Erythroblast (primary cell): ENCODE results near the gene KATNA1.

Experiments
- GATA1 ChIP-seq: IDR thresholded peaks from 2 replicates; pipeline ENCODE4 v1.6.1; 2011; ENCODE audit warnings: low read depth, mild to moderate bottlenecking, control low read depth, low read length, moderate library complexity
- POLR2A ChIP-seq: IDR thresholded peaks from 2 replicates; pipeline ENCODE4 v1.6.1; 2011; ENCODE audit warnings: mild to moderate bottlenecking, low read length

GRCh38 chr6:149567945-149568585 is 80.4 kb downstream of the KATNA1 start:
- no peak for TF ChIP-seq POLR2A
- no peak for TF ChIP-seq GATA1
